Calu3 (cell line): ENCODE data around the gene MEI4. TPM values are rescaled to one million over a fixed set of nuclear protein-coding genes. Genes with fewer than 3 reads are reported as not detected.

ENCODE experiments used
- BruUV-seq: library from RNA; stranded (reverse); fragments of 400-500 nt; replicated peaks from 2 replicates; lab custom pipeline; 2021; lab: Mats Ljungman, UMichigan
- CTCF ChIA-PET: fragments of 300-600 bp; sonication (Branson Sonifier 250); formaldehyde crosslinking; loops from one replicate; lab custom pipeline; 2022; ENCODE audit warnings: antibody characterized with exemption; lab: Charles Lee
- DNase-seq: peaks from one replicate; pipeline ENCODE4 v3.0.0; 2022
- H3K27ac Mint-ChIP-seq: one replicate; pipeline ENCODE4 v1.8.0; 2022; ENCODE audit warnings: mixed read lengths; ENCODE audit not compliant: unreplicated experiment
- H3K27me3 Mint-ChIP-seq: one replicate; pipeline ENCODE4 v1.8.0; 2022; ENCODE audit warnings: mixed read lengths; ENCODE audit not compliant: unreplicated experiment
- H3K36me3 Mint-ChIP-seq: one replicate; pipeline ENCODE4 v1.8.0; 2022; ENCODE audit warnings: mild to moderate bottlenecking, moderate library complexity, mixed read lengths; ENCODE audit not compliant: insufficient read depth, unreplicated experiment
- H3K4me1 Mint-ChIP-seq: one replicate; pipeline ENCODE4 v1.8.0; 2022; ENCODE audit warnings: mild to moderate bottlenecking, low read depth, mixed read lengths; ENCODE audit not compliant: unreplicated experiment
- H3K4me3 Mint-ChIP-seq: one replicate; pipeline ENCODE4 v1.8.0; 2022; ENCODE audit warnings: mild to moderate bottlenecking, low read depth, moderate library complexity, mixed read lengths; ENCODE audit not compliant: unreplicated experiment
- H3K9me3 Mint-ChIP-seq: one replicate; pipeline ENCODE4 v1.8.0; 2022; ENCODE audit warnings: low read depth, mixed read lengths; ENCODE audit not compliant: unreplicated experiment
- CTCF ChIP-seq: fragments of 200-600 bp; IDR thresholded peaks from one replicate; pipeline ENCODE4 v1.8.0; 2022; ENCODE audit warnings: antibody characterized with exemption; ENCODE audit not compliant: unreplicated experiment
- intact Hi-C: fragments of 100-400 bp; cut with micrococcal nuclease; formaldehyde crosslinking; loops from one replicate; pipeline ENCODE4 v1.10.0; 2022; ENCODE audit not compliant: unreplicated experiment
- total RNA-seq: library from RNA; stranded (reverse); gene quantifications from 2 replicates; pipeline ENCODE4 v1.2.3, GENCODE V29; 2022

MEI4 gene
- total RNA-seq, 1 experiment from 2014 or later: 0.09 TPM

GRCh38 chr6:77926198-77926751 is 273.4 kb downstream of the MEI4 start:
- CTCF ChIA-PET: interaction anchor here (0.8 to 1.2 kb wide), 2 partner anchors 188 to 306 kb away, joined by 3 to 4 read pairs; no protein-coding TSS in a partner anchor
- no peak overlapping the region for H3K4me3 Mint-ChIP-seq

GRCh38 chr6:77930382-77930781 is 277.5 kb downstream of the MEI4 start:
- H3K27ac Mint-ChIP-seq: no peak overlapping the region
- no peak for TF ChIP-seq CTCF

More at GRCh38 chr6:77926198-77926751, 273.4 kb downstream of the MEI4 start:
- intact Hi-C loops: no loop called here
- DNase-seq: no peak
- TF ChIP-seq CTCF: no peak
- no peaks in the 10 kb centered on the region for H3K27me3 Mint-ChIP-seq
- H3K36me3 Mint-ChIP-seq: no peaks in the 10 kb centered on the region
- H3K4me1 Mint-ChIP-seq: no peaks in the 10 kb centered on the region
- H3K27ac Mint-ChIP-seq: no peak overlapping the region
- no TSS peak for BruUV-seq
- H3K9me3 Mint-ChIP-seq: no peaks in the 10 kb centered on the region

GRCh38 chr6:77930952-77931351 is 278.1 kb downstream of the MEI4 start:
- no peak overlapping the region for H3K27ac Mint-ChIP-seq
- H3K36me3 Mint-ChIP-seq: no peaks in the 10 kb centered on the region
- no peaks in the 10 kb centered on the region for H3K4me1 Mint-ChIP-seq
- no peak overlapping the region for H3K4me3 Mint-ChIP-seq
- H3K27me3 Mint-ChIP-seq: no peaks in the 10 kb centered on the region
- BruUV-seq: no TSS peak
- CTCF ChIA-PET: no interaction called here
- TF ChIP-seq CTCF: no peak
- no peak for DNase-seq
- intact Hi-C loops: no loop called here
- no peaks in the 10 kb centered on the region for H3K9me3 Mint-ChIP-seq

More at GRCh38 chr6:77930382-77930781, 277.5 kb downstream of the MEI4 start:
- H3K4me3 Mint-ChIP-seq: no peak overlapping the region
- CTCF ChIA-PET: interaction anchor here (0.8 kb wide), 1 partner anchor 33 kb away, joined by 3 read pairs; no protein-coding TSS in a partner anchor
- no TSS peak for BruUV-seq
- DNase-seq: no peak
- H3K4me1 Mint-ChIP-seq: no peaks in the 10 kb centered on the region
- H3K9me3 Mint-ChIP-seq: no peaks in the 10 kb centered on the region
- intact Hi-C loops: no loop called here
- H3K36me3 Mint-ChIP-seq: no peaks in the 10 kb centered on the region
- no peaks in the 10 kb centered on the region for H3K27me3 Mint-ChIP-seq

GRCh38 chr6:77962070-77962469 is 309.2 kb downstream of the MEI4 start:
- DNase-seq: no peak
- TF ChIP-seq CTCF: no peak
- intact Hi-C loops: no loop called here
- H3K4me3 Mint-ChIP-seq: no peak overlapping the region
- CTCF ChIA-PET: no interaction called here
- H3K9me3 Mint-ChIP-seq: peaks cover 19% of the 10 kb centered on the region
- H3K4me1 Mint-ChIP-seq: no peaks in the 10 kb centered on the region
- H3K27me3 Mint-ChIP-seq: no peaks in the 10 kb centered on the region
- H3K27ac Mint-ChIP-seq: no peak overlapping the region
- BruUV-seq: no TSS peak
- no peaks in the 10 kb centered on the region for H3K36me3 Mint-ChIP-seq
